H9 (cell line): ENCODE data around the gene PGS1. TPM values are rescaled to one million over a fixed set of nuclear protein-coding genes. Genes with fewer than 3 reads are reported as not detected.
A peak's percentile ranks its signal among the peaks of the same experiment; 100 is the strongest.

Experiments
- DNase-seq: peaks from one replicate; pipeline ENCODE4 v3.0.0-alpha.2; 2017
- H2AFZ ChIP-seq: one replicate; pipeline ENCODE4 v1.6.1; 2013; ENCODE audit warnings: mild to moderate bottlenecking, low read length, control low read depth, moderate library complexity
- H2AK5ac ChIP-seq: 2 replicates; pipeline ENCODE4 v1.6.1; 2013; ENCODE audit warnings: low read length, control low read depth, mixed read lengths; ENCODE audit not compliant: insufficient read length
- H2BK120ac ChIP-seq: one replicate; pipeline ENCODE4 v1.6.1; 2013; ENCODE audit warnings: low read depth, mild to moderate bottlenecking, low read length, control low read depth, inconsistent platforms; ENCODE audit not compliant: poor library complexity, severe bottlenecking
- H2BK12ac ChIP-seq: 2 replicates; pipeline ENCODE4 v1.6.1; 2013; ENCODE audit warnings: low read length, control low read depth, mixed read lengths, low read depth; ENCODE audit not compliant: insufficient read length
- H2BK15ac ChIP-seq: 2 replicates; pipeline ENCODE4 v1.6.1; 2013; ENCODE audit warnings: low read depth, low read length, control low read depth
- H2BK20ac ChIP-seq: one replicate; pipeline ENCODE4 v1.6.1; 2013; ENCODE audit warnings: low read depth, mild to moderate bottlenecking, low read length, control low read depth, inconsistent platforms; ENCODE audit not compliant: poor library complexity, severe bottlenecking
- H2BK5ac ChIP-seq: 2 replicates; pipeline ENCODE4 v1.6.1; 2013; ENCODE audit warnings: low read length, control low read depth, mixed read lengths; ENCODE audit not compliant: insufficient read length
- H3K14ac ChIP-seq: 2 replicates; pipeline ENCODE4 v1.6.1; 2013; ENCODE audit warnings: low read length, control low read depth; ENCODE audit not compliant: insufficient read depth
- H3K18ac ChIP-seq: 2 replicates; pipeline ENCODE4 v1.6.1; 2013; ENCODE audit warnings: low read depth, mild to moderate bottlenecking, mixed read lengths, low read length, control low read depth; ENCODE audit not compliant: insufficient read length
- H3K23ac ChIP-seq: 2 replicates; pipeline ENCODE4 v1.6.1; 2013; ENCODE audit warnings: low read length, control low read depth, mixed read lengths, low read depth; ENCODE audit not compliant: insufficient read length
- H3K23me2 ChIP-seq: 2 replicates; pipeline ENCODE4 v1.6.1; 2013; ENCODE audit warnings: low read depth, mild to moderate bottlenecking, mixed read lengths, low read length, control low read depth; ENCODE audit not compliant: insufficient read length, poor library complexity, severe bottlenecking
- H3K27ac ChIP-seq: 2 replicates; pipeline ENCODE4 v1.5.1; 2013; ENCODE audit warnings: low read length, control low read depth, mixed read lengths, low read depth; ENCODE audit not compliant: insufficient read length
- H3K27me3 ChIP-seq: 2 replicates; pipeline ENCODE4 v1.6.1; 2013; ENCODE audit warnings: low read length, control low read depth, inconsistent platforms; ENCODE audit not compliant: insufficient read depth
- H3K4ac ChIP-seq: 2 replicates; pipeline ENCODE4 v1.6.1; 2013; ENCODE audit warnings: low read depth, mild to moderate bottlenecking, control low read depth, inconsistent platforms, low read length, moderate library complexity
- H3K4me1 ChIP-seq: 2 replicates; pipeline ENCODE4 v1.6.1; 2013; ENCODE audit warnings: low read length, control low read depth, inconsistent platforms; ENCODE audit not compliant: insufficient read depth
- H3K4me2 ChIP-seq: 2 replicates; pipeline ENCODE4 v1.6.1; 2013; ENCODE audit warnings: low read length, control low read depth, mixed read lengths; ENCODE audit not compliant: insufficient read length, insufficient read depth
- H3K56ac ChIP-seq: 2 replicates; pipeline ENCODE4 v1.6.1; 2013; ENCODE audit warnings: low read depth, mild to moderate bottlenecking, mixed read lengths, low read length, control low read depth; ENCODE audit not compliant: insufficient read length
- H3K79me1 ChIP-seq: 2 replicates; pipeline ENCODE4 v1.6.1; 2013; ENCODE audit warnings: low read depth, mild to moderate bottlenecking, moderate library complexity, low read length, control low read depth, inconsistent platforms; ENCODE audit not compliant: insufficient read depth, poor library complexity, severe bottlenecking
- H3K79me2 ChIP-seq: 2 replicates; pipeline ENCODE4 v1.6.1; 2013; ENCODE audit warnings: low read length, control low read depth, inconsistent platforms; ENCODE audit not compliant: insufficient read depth
- H3K9ac ChIP-seq: 2 replicates; pipeline ENCODE4 v1.6.1; 2013; ENCODE audit warnings: low read length, control low read depth, mixed read lengths; ENCODE audit not compliant: insufficient read length; ENCODE audit errors: extremely low read depth
- H3K9me3 ChIP-seq: one replicate; pipeline ENCODE4 v1.6.1; 2013; ENCODE audit warnings: low read depth, low read length, inconsistent platforms; ENCODE audit not compliant: control insufficient read depth
- H3T11ph ChIP-seq: one replicate; pipeline ENCODE4 v1.6.1; 2013; ENCODE audit warnings: mild to moderate bottlenecking, low read length, control low read depth, inconsistent platforms
- H4K20me1 ChIP-seq: one replicate; pipeline ENCODE4 v1.6.1; 2013; ENCODE audit not compliant: control insufficient read depth, insufficient read length, insufficient read depth
- H4K5ac ChIP-seq: 2 replicates; pipeline ENCODE4 v1.6.1; 2013; ENCODE audit warnings: low read depth, mild to moderate bottlenecking, mixed read lengths, low read length, control low read depth; ENCODE audit not compliant: insufficient read length
- H4K8ac ChIP-seq: replicated peaks from 2 replicates; pipeline ENCODE4 v1.6.1; 2013; ENCODE audit warnings: low read length, control low read depth, mixed read lengths, low read depth; ENCODE audit not compliant: insufficient read length
- H4K91ac ChIP-seq: 2 replicates; pipeline ENCODE4 v1.6.1; 2013; ENCODE audit warnings: low read depth, mild to moderate bottlenecking, moderate library complexity, mixed read lengths, low read length, control low read depth; ENCODE audit not compliant: insufficient read length
- H3K27ac Mint-ChIP-seq, 3 experiments: 2 replicates in 2 of 3; 3 replicates in 1 of 3; pipeline ENCODE4 v1.8.0; 2020 to 2021; ENCODE audit warnings: mixed read lengths in 3 of 3, mild to moderate bottlenecking in 1 of 3, moderate library complexity in 1 of 3
- H3K27me3 Mint-ChIP-seq: 2 replicates; pipeline ENCODE4 v1.8.0; 2021; ENCODE audit warnings: low read depth, mild to moderate bottlenecking, moderate library complexity, mixed read lengths
- H3K36me3 Mint-ChIP-seq, 3 experiments: 2 replicates in 2 of 3; 3 replicates in 1 of 3; pipeline ENCODE4 v1.8.0; 2020 to 2021; ENCODE audit warnings: low read depth in 3 of 3, mixed read lengths in 3 of 3; ENCODE audit not compliant: insufficient read depth in 1 of 3
- H3K4me1 Mint-ChIP-seq, 2 experiments: 2 replicates each; pipeline ENCODE4 v1.8.0; 2020; ENCODE audit warnings: mixed read lengths in 2 of 2
- H3K4me3 Mint-ChIP-seq, 2 experiments: 2 replicates in 1 of 2; 3 replicates in 1 of 2; pipeline ENCODE4 v1.8.0; 2020 to 2021; ENCODE audit warnings: mild to moderate bottlenecking in 2 of 2, mixed read lengths in 2 of 2, moderate library complexity in 1 of 2
- H3K9me3 Mint-ChIP-seq, 2 experiments: 2 replicates in 1 of 2; 3 replicates in 1 of 2; pipeline ENCODE4 v1.8.0; 2020; ENCODE audit warnings: mild to moderate bottlenecking in 2 of 2, mixed read lengths in 2 of 2, moderate library complexity in 1 of 2
- CTCF ChIP-seq: fragments of 200-600 bp; sonication (generic); conservative IDR thresholded peaks from 3 replicates; pipeline ENCODE4 v1.8.0; 2021; ENCODE audit warnings: antibody characterized with exemption, mild to moderate bottlenecking
- WGBS: extraction: QIAGEN DNeasy Blood & Tissue Kit; methylation state at CpG from one replicate; pipeline ENCODE4 v1.1.7; 2013; ENCODE audit warnings: missing lambda C conversion rate, low lambda C conversion rate, mixed read lengths; ENCODE audit not compliant: insufficient read length; ENCODE audit errors: extremely low coverage; 5-methylcytosine and 5-hydroxymethylcytosine counted together
- total RNA-seq: library from RNA; stranded (reverse); gene quantifications from 2 replicates; pipeline ENCODE4 v1.2.1, GENCODE V29; 2021

Gene PGS1
- total RNA-seq, 1 experiment from 2014 or later: 45.7 TPM

- Histone ChIP-seq H3K27me3 (no peaks in the 10 kb centered on the region), H2BK15ac (no peak overlapping the region), H2BK120ac (no peak overlapping the region), H2AK5ac (no peak overlapping the region), H3K4ac (no peak overlapping the region), H3K79me2 (no peaks in the 10 kb centered on the region), H4K91ac (no peak overlapping the region), H3K27ac (no peak overlapping the region), H3K9me3 (no peaks in the 10 kb centered on the region), H2BK5ac (no peak overlapping the region), H3K23ac (no peak overlapping the region), H3K56ac (no peak overlapping the region), H3K9ac (no peak overlapping the region), H3K4me1 (peaks cover 4% of the 10 kb centered on the region; the same call in 1 of the 2 replicates), H3K14ac (no peak overlapping the region), H3K4me2 (no peak overlapping the region), H4K8ac (no peak overlapping the region), H2BK20ac (no peak overlapping the region), H4K5ac (no peak overlapping the region), H4K20me1 (no peaks in the 10 kb centered on the region), H2AFZ (no peak overlapping the region), H3K23me2 (no peaks in the 10 kb centered on the region), H3K18ac (no peak overlapping the region), H3T11ph (no peak overlapping the region), H3K79me1 (no peaks in the 10 kb centered on the region), H2BK12ac (no peak overlapping the region)
- no peak overlapping the region for H3K27ac Mint-ChIP-seq
- H3K9me3 Mint-ChIP-seq: no peaks in the 10 kb centered on the region
- H3K4me3 Mint-ChIP-seq: no peak overlapping the region
- peaks cover 32% of the 10 kb centered on the region for H3K27me3 Mint-ChIP-seq
- TF ChIP-seq CTCF: no peak
- no CpG with 5 or more reads among the region's 11 CpGs for WGBS
- no peaks in the 10 kb centered on the region for H3K36me3 Mint-ChIP-seq
- peak; percentile 26 for DNase-seq
- H3K4me1 Mint-ChIP-seq: peaks cover 17 to 26% of the 10 kb centered on the region in 2 experiments
These were observed 39.8 kb upstream of the PGS1 start for GRCh38 chr17:78338486-78339259.
